Adrenal gland (tissue), 5 donors: ENCODE results near the gene HIC1.

Experiments
- CTCF ChIP-seq, 6 experiments: fragments of 450-650 bp in 4 of 6; fragments of 200-600 bp in 2 of 6; sonication (generic) in 1 of 6; IDR thresholded peaks; 1 replicate in 5 of 6; 2 replicates in 1 of 6; pipeline versions ENCODE4 v1.5.1 to v1.8.0; 2016 to 2021; ENCODE audit warnings: antibody characterized with exemption in 6 of 6, mild to moderate bottlenecking in 2 of 6, moderate library complexity in 1 of 6
- POLR2A ChIP-seq, 2 donors: fragments of 450-650 bp; IDR thresholded peaks; one replicate each; pipeline ENCODE4 v1.6.1; 2017; ENCODE audit warnings: antibody characterized with exemption in 2 of 2, mild to moderate bottlenecking in 2 of 2, moderate library complexity in 1 of 2
- donor health status: DM: no; HTN: no; CAD: no.

GRCh38 chr17:2053380-2054261, 1.3 kb upstream of the HIC1 start:
- TF ChIP-seq CTCF (IDR thresholded peaks at IDR 0.05) (peak; percentile 20 to 74 (median 56)), POLR2A (IDR thresholded peaks at IDR 0.05) (peak in 1 of 2 donors; percentile 10)
